GM18868 (cell line): ENCODE results near the gene ADIPOQ.
"Not testable (repeated sequence)": the region's sequence is repeated elsewhere in the genome, so short reads cannot be mapped to it uniquely, and the experiment has no call there.

Source experiments
- ATAC-seq: cut with Tn5 transposase; IDR thresholded peaks from one replicate; pipeline ENCODE4 v1.9.1; 2021; ENCODE audit warnings: mild to moderate bottlenecking, moderate library complexity; ENCODE audit not compliant: unreplicated experiment

The ADIPOQ gene

GRCh38 chr3:186901135-186901734 is 58.7 kb downstream of the ADIPOQ start:
- no peak for ATAC-seq

DNA sequence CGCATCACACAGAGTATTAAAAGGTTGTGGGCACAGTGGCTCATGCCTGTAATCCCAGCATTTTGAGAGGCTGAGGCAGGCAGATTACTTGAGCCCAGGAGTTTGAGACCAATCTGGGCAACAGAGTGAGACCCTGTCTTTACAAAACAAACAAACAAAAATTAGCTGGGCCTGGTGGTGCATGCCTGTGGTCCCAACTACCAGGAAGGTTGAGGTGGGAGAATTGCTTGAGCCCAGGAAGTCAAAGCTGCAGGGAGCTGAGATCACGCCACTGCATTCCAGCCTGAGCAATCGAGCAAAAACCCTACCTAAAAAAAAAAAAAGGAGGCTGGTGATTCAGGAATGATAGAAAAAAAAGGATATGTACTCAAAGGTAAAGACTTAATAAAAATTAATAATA is 59.6 kb downstream of the ADIPOQ start:
- ATAC-seq = no peak

- ATAC-seq = no peak
Measured at GRCh38 chr3:186902713-186903112, 60.2 kb downstream of the ADIPOQ start.

DNA sequence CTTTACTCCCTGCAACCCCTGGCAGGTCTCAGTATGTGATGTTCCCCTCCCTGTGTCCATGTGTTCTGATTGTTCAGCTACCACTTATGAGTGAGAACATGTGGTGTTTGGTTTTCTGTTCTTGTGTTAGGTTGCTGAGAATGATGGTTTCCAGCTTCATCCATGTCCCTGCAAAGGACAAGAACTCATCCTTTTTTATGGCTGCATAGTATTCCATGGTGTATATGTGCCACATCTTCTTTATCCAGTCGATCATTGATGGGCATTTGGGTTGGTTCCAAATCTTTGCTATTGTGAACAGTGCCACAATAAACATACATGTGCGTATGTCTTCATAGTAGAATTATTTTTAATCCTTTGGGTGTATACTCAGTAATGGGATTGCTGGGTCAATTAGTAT is 61.2 kb downstream of the ADIPOQ start:
- ATAC-seq = not testable (repeated sequence)

DNA sequence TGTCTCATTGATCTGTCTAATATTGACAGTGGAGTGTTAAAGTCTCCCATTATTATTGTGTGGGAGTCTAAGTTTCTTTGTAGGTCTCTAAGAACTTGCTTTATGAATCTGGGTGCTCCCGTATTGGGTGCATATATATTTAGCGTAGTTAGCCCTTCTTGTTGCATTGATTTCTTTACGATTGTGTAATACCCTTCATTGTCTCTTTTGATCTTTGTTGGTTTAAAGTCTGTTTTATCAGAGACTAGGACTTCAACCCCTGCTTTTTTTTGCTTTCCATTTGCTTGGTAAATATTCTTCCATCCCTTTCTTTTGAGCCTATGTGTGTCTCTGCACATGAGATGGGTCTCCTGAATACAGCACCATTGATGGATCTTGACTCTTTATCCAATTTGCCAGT is 64.6 kb downstream of the ADIPOQ start:
- ATAC-seq = not testable (repeated sequence)
